GM23338 (cell line): ENCODE results near the gene MAP2K2. TPM values are rescaled to one million over a fixed set of nuclear protein-coding genes. Genes with fewer than 3 reads are reported as not detected.

Experiments used
- ATAC-seq: fragments of 200-7000 bp; cut with Tn5 transposase; 3 replicates; pipeline ENCODE4 v1.9.1; 2020
- DNase-seq: peaks from one replicate; pipeline ENCODE4 v3.0.0-alpha.2; 2015; ENCODE audit warnings: low spot score
- H2AFZ ChIP-seq: fragments of 200-600 bp; sonication (generic); 2 replicates; pipeline ENCODE4 v1.8.0; 2016; ENCODE audit warnings: antibody characterized with exemption, mild to moderate bottlenecking, moderate library complexity
- H3F3A ChIP-seq: fragments of 200-600 bp; sonication (generic); replicated peaks from 2 replicates; pipeline ENCODE4 v1.8.0; 2017; ENCODE audit warnings: antibody characterized with exemption, mixed run types, low read depth
- H3K27ac ChIP-seq: fragments of 200-600 bp; sonication (generic); 2 replicates; pipeline ENCODE4 v1.6.1; 2016; ENCODE audit warnings: low read depth
- H3K27me3 ChIP-seq: fragments of 200-600 bp; sonication (generic); 2 replicates; pipeline ENCODE4 v1.8.0; 2016; ENCODE audit warnings: mild to moderate bottlenecking, mixed run types, moderate library complexity; ENCODE audit not compliant: insufficient read depth
- H3K36me3 ChIP-seq: fragments of 200-600 bp; sonication (generic); 2 replicates; pipeline ENCODE4 v1.8.0; 2016; ENCODE audit warnings: mild to moderate bottlenecking; ENCODE audit not compliant: insufficient read depth
- H3K4me1 ChIP-seq: fragments of 200-600 bp; sonication (generic); 2 replicates; pipeline ENCODE4 v1.8.0; 2016; ENCODE audit warnings: mild to moderate bottlenecking, moderate library complexity; ENCODE audit not compliant: insufficient read depth
- H3K4me2 ChIP-seq: fragments of 200-600 bp; sonication (generic); 2 replicates; pipeline ENCODE4 v1.7.1; 2017; ENCODE audit warnings: mixed run types
- H3K4me3 ChIP-seq: fragments of 200-600 bp; sonication (generic); 2 replicates; pipeline ENCODE4 v1.6.1; 2016; ENCODE audit warnings: mixed run types
- H3K79me2 ChIP-seq: fragments of 200-600 bp; sonication (generic); replicated peaks from 2 replicates; pipeline ENCODE4 v1.8.0; 2017; ENCODE audit warnings: mild to moderate bottlenecking; ENCODE audit not compliant: insufficient read depth
- H3K9me2 ChIP-seq: fragments of 200-600 bp; sonication (generic); 2 replicates; pipeline ENCODE4 v1.8.0; 2017; ENCODE audit not compliant: insufficient read depth
- H4K20me1 ChIP-seq: fragments of 200-600 bp; sonication (generic); replicated peaks from 2 replicates; pipeline ENCODE4 v1.8.0; 2017; ENCODE audit warnings: mild to moderate bottlenecking; ENCODE audit not compliant: insufficient read depth
- H3K27ac Mint-ChIP-seq: 2 replicates; pipeline ENCODE4 v1.8.0; 2020; ENCODE audit warnings: inconsistent platforms, mild to moderate bottlenecking, moderate library complexity, mixed read lengths
- H3K27me3 Mint-ChIP-seq: 3 replicates; pipeline ENCODE4 v1.8.0; 2022; ENCODE audit warnings: low read depth, mild to moderate bottlenecking, moderate library complexity, mixed read lengths, inconsistent platforms; ENCODE audit not compliant: insufficient read depth, poor library complexity
- H3K36me3 Mint-ChIP-seq: 3 replicates; pipeline ENCODE4 v1.8.0; 2021; ENCODE audit warnings: low read depth, mild to moderate bottlenecking, inconsistent platforms, moderate library complexity, mixed read lengths
- H3K4me1 Mint-ChIP-seq: 3 replicates; pipeline ENCODE4 v1.8.0; 2020; ENCODE audit warnings: mild to moderate bottlenecking, inconsistent platforms, mixed read lengths
- H3K4me3 Mint-ChIP-seq: 3 replicates; pipeline ENCODE4 v1.8.0; 2021; ENCODE audit warnings: moderate library complexity, mild to moderate bottlenecking, inconsistent platforms, mixed read lengths
- H3K9me3 Mint-ChIP-seq: 3 replicates; pipeline ENCODE4 v1.8.0; 2020; ENCODE audit warnings: moderate library complexity, mild to moderate bottlenecking, inconsistent platforms, mixed read lengths
- ETS1 ChIP-seq: IDR thresholded peaks from 2 replicates; pipeline ENCODE4 v1.6.1; 2016; ENCODE audit warnings: antibody characterized with exemption
- EZH2 ChIP-seq: fragments of 200-600 bp; sonication (generic); IDR thresholded peaks from one replicate; pipeline ENCODE4 v1.8.0; 2017; ENCODE audit warnings: antibody characterized with exemption, mild to moderate bottlenecking, low read depth; ENCODE audit not compliant: unreplicated experiment
- EZH2phosphoT487 ChIP-seq: fragments of 200-600 bp; sonication (generic); IDR thresholded peaks from one replicate; pipeline ENCODE4 v1.8.1; 2018; ENCODE audit warnings: antibody characterized with exemption; ENCODE audit not compliant: unreplicated experiment
- JUNB ChIP-seq: IDR thresholded peaks from one replicate; pipeline ENCODE4 v1.6.1; 2016; ENCODE audit warnings: antibody characterized with exemption; ENCODE audit not compliant: unreplicated experiment
- NANOG ChIP-seq: IDR thresholded peaks from 2 replicates; pipeline ENCODE4 v1.6.1; 2016; ENCODE audit warnings: antibody characterized with exemption, borderline replicate concordance
- POLR2AphosphoS5 ChIP-seq: IDR thresholded peaks from 2 replicates; pipeline ENCODE4 v1.6.1; 2016; ENCODE audit warnings: antibody characterized with exemption, low read depth
- STAT1 ChIP-seq: IDR thresholded peaks from one replicate; pipeline ENCODE4 v1.6.1; 2016; ENCODE audit warnings: antibody characterized with exemption; ENCODE audit not compliant: unreplicated experiment
- ZNF114 ChIP-seq: fragments of 250-450 bp; sonication (Bioruptor Pico); IDR thresholded peaks from 2 replicates; pipeline ENCODE4 v1.5.0; 2020; ENCODE audit warnings: mild to moderate bottlenecking, moderate library complexity
- ZNF331 ChIP-seq: fragments of 250-450 bp; sonication (Bioruptor Pico); IDR thresholded peaks from 2 replicates; pipeline ENCODE4 v1.5.0; 2020; ENCODE audit warnings: low read depth, mild to moderate bottlenecking, moderate library complexity
- polyA plus RNA-seq: library from polyadenylated mRNA; unstranded; fragments of >200 nt; fragmentation: Nextera tagmentation; extraction: Ambion mirVana; gene quantifications from 2 replicates; pipeline ENCODE4 v1.2.1, GENCODE V29; 2016
- total RNA-seq: library from RNA; depleted of rRNA; stranded (reverse); fragments of >200 nt; shearing (Covaris generic); gene quantifications from 2 replicates; pipeline ENCODE4 v1.2.3, GENCODE V29; 2014
- TF ChIP-seq, protein P1 (sequence below): fragments of 250-450 bp; sonication (Bioruptor Pico); IDR thresholded peaks from 2 replicates; pipeline ENCODE4 v1.5.0; 2020; ENCODE audit warnings: mild to moderate bottlenecking, moderate library complexity

The MAP2K2 gene
- total and polyA plus RNA-seq, 2 experiments from 2014 or later = 99.7 to 151 TPM

DNA sequence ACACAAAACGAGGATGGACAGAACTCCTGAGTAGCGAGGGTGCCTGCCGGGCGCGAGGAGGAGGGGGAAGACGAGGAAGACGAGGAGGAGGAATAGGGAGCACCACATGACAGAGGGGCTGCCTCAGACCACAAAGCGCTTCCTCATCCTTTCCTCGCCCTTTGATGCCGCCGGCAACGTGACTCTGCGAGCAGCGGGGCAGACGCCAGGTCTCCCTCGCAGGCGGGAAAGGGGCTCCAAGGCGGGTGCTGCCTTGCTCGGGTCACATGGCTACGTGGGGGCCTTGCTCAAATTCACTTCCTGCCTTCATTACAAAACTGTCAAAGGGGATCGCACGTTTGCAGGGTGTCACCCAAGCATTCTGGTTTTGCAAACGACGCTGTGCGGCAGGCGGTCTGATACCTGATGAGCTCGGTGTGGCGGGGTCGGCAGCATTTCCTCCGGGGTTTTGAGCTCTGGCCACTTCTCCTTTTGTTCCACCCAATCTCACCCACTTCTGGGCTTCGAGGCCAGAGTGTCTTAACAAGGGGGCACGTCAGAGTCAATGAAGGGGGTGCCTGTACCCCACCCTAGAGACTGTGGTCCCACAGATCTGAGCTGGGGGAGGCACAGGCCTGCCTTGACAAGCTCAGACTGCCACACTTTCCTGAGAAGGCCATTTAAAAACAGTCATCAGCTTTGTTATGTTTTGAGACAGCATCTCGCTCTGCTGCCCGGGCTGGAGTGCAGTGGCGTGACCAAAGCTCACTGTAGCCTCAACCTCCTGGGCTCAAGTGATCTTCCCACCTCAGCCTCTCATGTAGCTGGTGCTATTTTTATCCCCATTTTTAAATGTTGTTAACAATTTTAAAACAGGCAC is 14.9 kb downstream of the MAP2K2 start (continued):
- TF ChIP-seq, protein P1, sequence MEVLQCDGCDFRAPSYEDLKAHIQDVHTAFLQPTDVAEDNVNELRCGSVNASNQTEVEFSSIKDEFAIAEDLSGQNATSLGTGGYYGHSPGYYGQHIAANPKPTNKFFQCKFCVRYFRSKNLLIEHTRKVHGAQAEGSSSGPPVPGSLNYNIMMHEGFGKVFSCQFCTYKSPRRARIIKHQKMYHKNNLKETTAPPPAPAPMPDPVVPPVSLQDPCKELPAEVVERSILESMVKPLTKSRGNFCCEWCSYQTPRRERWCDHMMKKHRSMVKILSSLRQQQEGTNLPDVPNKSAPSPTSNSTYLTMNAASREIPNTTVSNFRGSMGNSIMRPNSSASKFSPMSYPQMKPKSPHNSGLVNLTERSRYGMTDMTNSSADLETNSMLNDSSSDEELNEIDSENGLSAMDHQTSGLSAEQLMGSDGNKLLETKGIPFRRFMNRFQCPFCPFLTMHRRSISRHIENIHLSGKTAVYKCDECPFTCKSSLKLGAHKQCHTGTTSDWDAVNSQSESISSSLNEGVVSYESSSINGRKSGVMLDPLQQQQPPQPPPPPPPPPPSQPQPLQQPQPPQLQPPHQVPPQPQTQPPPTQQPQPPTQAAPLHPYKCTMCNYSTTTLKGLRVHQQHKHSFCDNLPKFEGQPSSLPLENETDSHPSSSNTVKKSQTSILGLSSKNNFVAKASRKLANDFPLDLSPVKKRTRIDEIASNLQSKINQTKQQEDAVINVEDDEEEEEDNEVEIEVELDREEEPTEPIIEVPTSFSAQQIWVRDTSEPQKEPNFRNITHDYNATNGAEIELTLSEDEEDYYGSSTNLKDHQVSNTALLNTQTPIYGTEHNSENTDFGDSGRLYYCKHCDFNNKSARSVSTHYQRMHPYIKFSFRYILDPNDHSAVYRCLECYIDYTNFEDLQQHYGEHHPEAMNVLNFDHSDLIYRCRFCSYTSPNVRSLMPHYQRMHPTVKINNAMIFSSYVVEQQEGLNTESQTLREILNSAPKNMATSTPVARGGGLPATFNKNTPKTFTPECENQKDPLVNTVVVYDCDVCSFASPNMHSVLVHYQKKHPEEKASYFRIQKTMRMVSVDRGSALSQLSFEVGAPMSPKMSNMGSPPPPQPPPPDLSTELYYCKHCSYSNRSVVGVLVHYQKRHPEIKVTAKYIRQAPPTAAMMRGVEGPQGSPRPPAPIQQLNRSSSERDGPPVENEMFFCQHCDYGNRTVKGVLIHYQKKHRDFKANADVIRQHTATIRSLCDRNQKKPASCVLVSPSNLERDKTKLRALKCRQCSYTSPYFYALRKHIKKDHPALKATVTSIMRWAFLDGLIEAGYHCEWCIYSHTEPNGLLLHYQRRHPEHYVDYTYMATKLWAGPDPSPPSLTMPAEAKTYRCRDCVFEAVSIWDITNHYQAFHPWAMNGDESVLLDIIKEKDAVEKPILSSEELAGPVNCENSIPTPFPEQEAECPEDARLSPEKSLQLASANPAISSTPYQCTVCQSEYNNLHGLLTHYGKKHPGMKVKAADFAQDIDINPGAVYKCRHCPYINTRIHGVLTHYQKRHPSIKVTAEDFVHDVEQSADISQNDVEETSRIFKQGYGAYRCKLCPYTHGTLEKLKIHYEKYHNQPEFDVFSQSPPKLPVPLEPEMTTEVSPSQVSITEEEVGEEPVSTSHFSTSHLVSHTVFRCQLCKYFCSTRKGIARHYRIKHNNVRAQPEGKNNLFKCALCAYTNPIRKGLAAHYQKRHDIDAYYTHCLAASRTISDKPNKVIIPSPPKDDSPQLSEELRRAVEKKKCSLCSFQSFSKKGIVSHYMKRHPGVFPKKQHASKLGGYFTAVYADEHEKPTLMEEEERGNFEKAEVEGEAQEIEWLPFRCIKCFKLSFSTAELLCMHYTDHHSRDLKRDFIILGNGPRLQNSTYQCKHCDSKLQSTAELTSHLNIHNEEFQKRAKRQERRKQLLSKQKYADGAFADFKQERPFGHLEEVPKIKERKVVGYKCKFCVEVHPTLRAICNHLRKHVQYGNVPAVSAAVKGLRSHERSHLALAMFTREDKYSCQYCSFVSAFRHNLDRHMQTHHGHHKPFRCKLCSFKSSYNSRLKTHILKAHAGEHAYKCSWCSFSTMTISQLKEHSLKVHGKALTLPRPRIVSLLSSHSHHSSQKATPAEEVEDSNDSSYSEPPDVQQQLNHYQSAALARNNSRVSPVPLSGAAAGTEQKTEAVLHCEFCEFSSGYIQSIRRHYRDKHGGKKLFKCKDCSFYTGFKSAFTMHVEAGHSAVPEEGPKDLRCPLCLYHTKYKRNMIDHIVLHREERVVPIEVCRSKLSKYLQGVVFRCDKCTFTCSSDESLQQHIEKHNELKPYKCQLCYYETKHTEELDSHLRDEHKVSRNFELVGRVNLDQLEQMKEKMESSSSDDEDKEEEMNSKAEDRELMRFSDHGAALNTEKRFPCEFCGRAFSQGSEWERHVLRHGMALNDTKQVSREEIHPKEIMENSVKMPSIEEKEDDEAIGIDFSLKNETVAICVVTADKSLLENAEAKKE (CRISPR knock-in tag) = no peak
- TF ChIP-seq STAT1 = no peak
- TF ChIP-seq ETS1 = no peak
- no peak for TF ChIP-seq JUNB
- TF ChIP-seq EZH2 = no peak
- TF ChIP-seq ZNF331 = no peak
- no peak for TF ChIP-seq NANOG

DNA sequence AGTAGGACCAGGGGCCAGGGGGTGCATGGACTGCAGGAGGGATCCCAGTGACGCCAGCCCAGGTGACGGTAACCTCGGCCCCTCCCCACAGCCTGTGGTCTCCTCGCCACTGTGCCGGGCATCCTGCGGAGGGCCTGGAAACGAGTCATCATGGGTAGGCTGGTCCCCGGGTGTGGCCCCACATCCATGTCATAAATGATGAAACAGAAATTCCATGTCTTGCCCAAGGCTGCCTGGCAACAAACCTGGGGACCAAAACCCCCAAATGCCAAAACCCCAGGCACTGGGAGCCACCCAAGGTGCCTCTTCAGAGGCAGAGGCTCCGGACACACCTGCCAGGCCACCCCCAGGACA is 20.9 kb downstream of the MAP2K2 start:
- no peak overlapping the region for H3K27ac ChIP-seq
- H3K4me3 ChIP-seq = no peak overlapping the region
- no peaks in the 10 kb centered on the region for H3K27me3 ChIP-seq
- H3K4me1 Mint-ChIP-seq = no peaks in the 10 kb centered on the region
- DNase-seq (no peak), ATAC-seq (no peak)
- no peak overlapping the region for H3K27ac Mint-ChIP-seq
- peaks cover 62% of the 10 kb centered on the region for H3K36me3 Mint-ChIP-seq
- H3K9me3 Mint-ChIP-seq = no peaks in the 10 kb centered on the region
- no peaks in the 10 kb centered on the region; the same call in 1 of the 2 replicates for H4K20me1 ChIP-seq
- no peaks in the 10 kb centered on the region for H3K4me1 ChIP-seq
- 0 out of 2 replicates have a peak, but pooled peaks cover 4% of the 10 kb centered on the region for H3F3A ChIP-seq
- peaks cover 2% of the 10 kb centered on the region for H3K27me3 Mint-ChIP-seq
- H2AFZ ChIP-seq = no peak overlapping the region
- H3K36me3 ChIP-seq = 0 out of 2 replicates have a peak, but pooled peaks cover 7% of the 10 kb centered on the region
- no peaks in the 10 kb centered on the region for H3K9me2 ChIP-seq
- H3K79me2 ChIP-seq = no peaks in the 10 kb centered on the region
- no peak overlapping the region for H3K4me2 ChIP-seq
- H3K4me3 Mint-ChIP-seq = no peak overlapping the region
- no peak for TF ChIP-seq ETS1
- no peak for TF ChIP-seq EZH2phosphoT487
- TF ChIP-seq ZNF114 = no peak
- no peak for TF ChIP-seq POLR2AphosphoS5
- TF ChIP-seq EZH2 = no peak
